ENCODE results near the gene AEBP1.

GRCh38 chr7:44103923-44104859, at the start of gene AEBP1:
- TF ChIP-seq POLR2AphosphoS5 (IDR thresholded peaks at IDR 0.05; ENCODE audit: low read depth, low read length) (peak; percentile 46; the same call in 1 of the 2 replicates), TAF1 (IDR thresholded peaks at IDR 0.05; ENCODE audit: borderline replicate concordance, insufficient read depth, low read length) (no peak), REST (IDR thresholded peaks at IDR 0.05; ENCODE audit: insufficient read depth in 1 of 2, low read depth in 2 of 2, low read length in 2 of 2) (no peak)
